HG03066 (cell line): ENCODE measurements around the gene TXNIP.

Source experiments
- ATAC-seq: cut with Tn5 transposase; IDR thresholded peaks from one replicate; pipeline ENCODE4 v1.9.1; 2021; ENCODE audit warnings: low read depth; ENCODE audit not compliant: unreplicated experiment

The TXNIP gene

GRCh38 chr1:145964328-145965118 is 31.9 kb downstream of the TXNIP start, which contains the start of the genes ANKRD34A and POLR3GL:
TSS of gene ANKRD34A (minus strand) at chr1:145964575. CDS start at chr1:145961759, 2,816 bp downstream.
TSS of gene POLR3GL (plus strand) at chr1:145964690. CDS start at chr1:145974866, 10,176 bp downstream.
- ATAC-seq, result peak; percentile 86

DNA sequence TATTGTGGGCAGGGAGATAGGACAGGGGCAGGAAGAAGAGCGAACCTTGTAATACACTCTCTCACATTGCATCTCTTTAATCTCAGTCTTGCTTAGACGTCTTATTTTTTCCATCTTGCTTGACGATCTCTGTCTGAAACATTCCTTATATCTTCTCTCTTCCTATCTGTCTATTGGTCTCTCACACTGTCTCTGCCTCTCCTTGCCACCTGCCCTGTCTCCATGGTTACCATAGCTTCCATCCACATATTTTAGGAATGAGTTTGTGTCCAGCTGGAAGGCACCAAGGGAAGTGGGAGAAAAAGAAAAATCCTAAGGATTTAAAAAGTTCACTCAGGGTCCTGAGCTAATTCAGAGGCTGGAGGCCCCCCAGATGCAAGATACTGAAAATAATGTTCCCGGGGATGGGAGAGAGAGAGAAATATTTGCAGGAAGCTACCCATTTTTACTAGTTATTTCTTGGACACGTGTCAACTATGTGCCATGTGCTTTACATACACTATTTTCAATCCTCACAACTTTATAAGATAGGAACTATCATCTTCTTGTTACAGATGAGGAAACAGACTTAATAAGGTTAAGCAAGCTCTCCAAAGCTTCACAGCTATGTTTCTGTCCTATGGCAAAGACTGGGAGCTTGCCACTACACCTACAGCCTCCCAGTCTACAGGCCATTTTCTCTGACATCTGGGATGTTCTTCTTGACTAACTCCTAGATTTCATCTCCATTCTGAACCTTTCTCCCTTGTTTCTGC is 32.9 kb downstream of the TXNIP start:
- no peak for ATAC-seq

GRCh38 chr1:145962157-145963102 is 33.9 kb downstream of the TXNIP start:
- ATAC-seq, result no peak

DNA sequence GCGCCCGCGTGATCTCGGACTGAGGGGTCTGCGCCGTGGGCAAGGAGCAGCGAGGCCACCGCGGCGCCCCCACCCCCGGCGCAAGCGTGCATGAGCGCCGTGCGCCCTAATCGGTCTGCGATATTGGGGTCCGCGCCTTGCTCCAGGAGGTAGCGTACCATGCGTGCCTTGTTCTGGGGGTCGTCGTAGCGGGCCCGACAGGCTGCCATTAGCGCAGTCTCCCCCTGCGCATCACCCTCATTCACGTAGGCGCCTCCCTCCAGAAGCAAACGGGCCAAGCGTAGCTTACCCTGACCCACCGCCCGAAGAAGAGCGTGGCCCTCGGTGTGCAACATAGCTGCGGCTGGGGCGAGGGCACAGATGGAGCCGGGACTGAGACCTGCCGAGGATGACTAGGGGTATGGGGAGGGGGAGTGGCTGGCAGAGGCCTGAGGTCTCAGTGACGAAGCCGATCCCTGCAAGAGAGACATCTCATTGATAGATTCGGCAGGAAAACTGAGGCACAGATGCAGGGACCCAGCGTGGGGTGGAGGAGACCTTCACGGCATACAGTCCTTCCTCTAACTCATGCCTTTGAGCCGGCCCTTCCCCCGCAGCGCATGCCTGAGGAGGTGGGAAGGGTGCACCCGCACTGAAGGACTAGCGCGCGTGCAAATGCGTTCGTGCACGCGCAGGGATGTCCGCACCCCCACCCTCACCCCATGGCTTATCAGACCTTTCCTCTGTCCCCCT is 34.8 kb downstream of the TXNIP start:
- no peak for ATAC-seq

DNA sequence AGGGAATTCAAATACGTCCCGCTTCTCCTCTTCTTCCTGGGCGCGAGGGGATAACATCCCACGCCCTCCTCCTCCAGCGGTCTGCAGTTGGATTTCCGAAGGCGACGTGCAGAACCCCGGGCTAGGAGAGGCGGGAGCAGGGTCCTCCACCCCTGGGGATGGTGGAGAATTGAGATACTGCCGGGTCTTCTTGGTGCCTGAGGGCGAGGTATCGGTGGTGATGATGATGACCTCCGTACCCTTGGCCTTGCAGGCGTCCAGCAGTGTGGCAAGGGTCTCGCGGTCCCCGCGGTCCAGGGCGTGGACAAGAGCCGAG is 35.3 kb downstream of the TXNIP start:
- ATAC-seq, result no peak

- ATAC-seq, result no peak
Measured at GRCh38 chr1:145960468-145961108, 35.8 kb downstream of the TXNIP start.

DNA sequence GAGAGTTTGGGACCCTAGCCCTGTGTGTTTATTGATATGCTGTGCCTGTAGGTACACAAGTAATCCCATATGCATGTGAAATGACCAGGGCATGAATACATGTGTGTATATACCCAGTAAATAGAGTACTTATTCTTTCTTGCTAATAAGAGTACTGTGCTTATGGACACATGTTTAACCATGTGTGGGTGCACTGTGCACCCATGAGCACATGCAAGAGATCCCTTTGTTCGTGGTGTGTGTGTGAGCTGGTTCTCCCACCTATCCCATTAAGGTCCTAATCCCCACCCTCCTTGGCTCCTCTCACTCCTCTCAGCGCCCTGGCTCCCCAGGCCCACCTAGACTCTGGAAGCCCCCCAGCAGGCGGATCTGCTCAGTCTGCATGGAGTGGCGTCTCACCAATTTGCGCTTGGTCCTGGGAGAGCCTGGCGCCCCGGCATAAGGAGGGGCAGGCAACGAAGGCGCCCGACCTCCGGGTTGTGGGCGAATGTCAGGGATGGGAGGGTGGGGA is 36.4 kb downstream of the TXNIP start:
- ATAC-seq, result no peak

GRCh38 chr1:145959333-145959732 is 37.0 kb downstream of the TXNIP start:
- no peak for ATAC-seq

DNA sequence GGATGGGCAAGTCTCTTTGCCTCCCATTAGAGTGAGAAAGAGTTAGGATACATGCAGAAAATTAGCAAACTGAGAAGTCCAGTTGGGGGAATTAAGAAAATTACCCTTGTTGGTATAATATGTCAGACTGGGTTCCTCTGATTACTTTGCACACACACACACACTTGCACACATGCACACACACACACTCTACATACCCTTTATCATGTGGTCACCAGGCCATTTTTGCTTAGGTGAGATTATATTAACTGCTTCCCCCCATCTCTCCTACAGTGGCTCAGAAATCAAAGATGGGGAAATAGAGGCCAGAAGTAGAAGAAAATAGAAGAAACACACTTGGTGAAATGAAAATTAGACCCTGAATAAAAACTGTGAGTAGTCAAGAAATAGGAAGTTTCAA is 37.6 kb downstream of the TXNIP start:
- ATAC-seq, result no peak

DNA sequence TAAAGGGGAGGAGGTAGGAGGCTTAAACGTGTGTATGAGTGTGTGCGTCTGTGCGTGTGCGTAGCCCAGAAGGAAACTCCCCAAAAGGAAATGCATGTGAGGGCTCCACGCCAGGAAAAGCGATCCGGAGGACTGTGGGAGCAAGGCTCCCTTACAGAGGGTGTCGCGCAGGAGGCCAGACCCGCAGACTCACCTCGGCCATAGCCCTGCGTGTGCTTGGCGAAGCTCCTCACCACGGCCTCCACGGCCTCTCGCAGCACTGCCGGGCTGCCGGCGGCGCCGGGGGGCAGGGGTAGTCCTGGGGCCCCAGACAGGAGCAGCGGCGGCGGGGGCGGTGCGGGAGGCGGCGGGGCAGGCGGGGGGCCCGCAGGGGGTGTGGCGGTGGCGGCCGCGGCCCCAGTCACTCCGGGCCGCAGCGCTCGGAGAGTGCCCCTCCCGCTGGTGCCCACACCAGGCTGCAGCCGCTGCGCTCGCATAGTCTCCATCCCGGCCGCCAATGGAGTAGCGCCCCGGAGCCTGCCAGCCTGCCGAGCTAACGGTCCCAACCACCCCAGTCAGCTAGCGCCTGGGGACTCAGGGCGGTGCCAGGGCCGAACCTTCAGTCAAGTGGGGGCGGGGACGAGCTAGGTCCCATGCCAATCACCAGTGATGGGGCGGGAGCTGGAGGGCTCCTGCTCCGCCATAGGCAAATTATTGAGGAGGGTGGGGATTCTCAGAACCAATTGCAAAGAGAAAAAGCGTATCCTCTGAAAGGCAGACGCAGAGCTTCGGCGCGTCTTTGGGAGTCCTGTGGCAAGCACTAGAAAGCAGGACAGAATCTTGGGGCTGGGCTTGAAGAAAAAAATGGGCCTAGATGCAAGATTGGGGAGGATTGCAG is 38.7 kb downstream of the TXNIP start, which contains the start of gene LIX1L:
Gene LIX1L (minus strand): TSS at position 575 of the 877 bp plus-strand sequence. CDS start 90 bp downstream, at position 485.
- ATAC-seq, result peak; percentile 85

DNA sequence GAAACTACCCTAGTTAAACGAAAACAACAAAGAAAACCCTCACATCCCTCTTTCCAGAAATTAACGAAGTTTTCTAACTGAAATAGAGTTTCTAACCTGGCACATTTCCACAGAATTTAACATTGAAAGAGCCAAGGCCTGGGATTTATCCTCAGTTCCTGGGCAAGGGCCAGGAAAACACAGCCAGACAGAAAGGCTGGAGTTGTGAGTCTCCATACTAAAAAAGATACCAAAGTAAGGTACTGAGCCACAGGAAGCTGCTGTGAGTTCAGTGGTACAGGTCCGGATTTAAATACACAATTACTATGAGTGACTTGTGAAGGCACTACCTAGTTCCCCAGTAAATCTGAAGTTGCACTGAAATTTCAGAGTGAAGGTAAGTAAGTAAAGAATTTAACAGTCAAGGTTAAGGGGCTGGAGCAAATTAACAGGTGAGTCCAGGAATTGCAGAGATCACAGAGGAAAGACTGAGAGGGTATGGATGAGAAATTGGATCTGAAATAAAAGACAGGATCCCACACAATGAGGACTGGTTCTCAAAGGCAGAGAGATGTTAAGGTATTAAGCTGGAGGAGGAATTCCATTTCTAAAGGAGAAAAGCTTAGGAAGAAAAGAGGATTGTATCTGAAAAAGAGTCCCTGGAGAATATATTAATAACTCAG is 39.5 kb downstream of the TXNIP start:
- no peak for ATAC-seq

DNA sequence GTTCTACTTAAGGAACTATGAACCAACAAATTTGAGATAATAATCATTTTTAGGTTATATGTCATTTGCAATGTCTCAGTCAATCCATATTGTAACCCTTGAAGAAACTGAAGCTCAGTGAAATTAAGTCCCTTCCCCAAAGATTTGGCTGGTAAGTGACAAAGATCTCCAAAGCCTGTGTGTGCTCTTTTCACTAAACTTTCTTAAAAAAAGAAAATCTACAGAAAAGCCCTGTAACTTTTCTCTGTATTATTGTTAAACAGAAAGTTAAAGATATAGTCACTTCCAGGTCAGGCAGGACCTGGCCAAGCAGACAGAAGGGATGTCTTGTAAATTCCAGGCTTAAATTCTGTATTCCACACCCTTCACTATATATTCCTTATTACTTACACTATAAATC is 40.0 kb downstream of the TXNIP start:
- no peak for ATAC-seq

DNA sequence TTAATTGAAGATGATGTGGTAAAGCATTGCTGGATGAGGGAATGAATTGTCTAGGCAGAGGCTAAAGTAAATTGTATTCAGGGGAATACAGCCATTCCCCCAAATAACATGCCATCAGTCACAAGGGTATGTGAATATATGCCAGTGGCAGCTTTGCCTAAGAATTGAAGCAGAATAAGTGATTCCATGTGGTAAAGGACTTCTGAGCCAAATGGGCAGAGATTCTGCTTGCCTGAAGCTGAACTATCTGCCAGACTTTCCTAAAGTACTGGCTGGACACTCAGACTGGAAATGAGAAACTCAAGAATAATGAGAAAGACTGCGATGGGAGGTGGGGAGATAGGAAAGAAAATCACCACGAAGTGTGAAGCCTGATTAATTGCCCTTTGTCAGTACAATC is 40.9 kb downstream of the TXNIP start:
- no peak for ATAC-seq

- ATAC-seq, result no peak
Measured at GRCh38 chr1:145953861-145954260, 42.5 kb downstream of the TXNIP start.

GRCh38 chr1:145952903-145953302 is 43.5 kb downstream of the TXNIP start:
- ATAC-seq, result no peak

DNA sequence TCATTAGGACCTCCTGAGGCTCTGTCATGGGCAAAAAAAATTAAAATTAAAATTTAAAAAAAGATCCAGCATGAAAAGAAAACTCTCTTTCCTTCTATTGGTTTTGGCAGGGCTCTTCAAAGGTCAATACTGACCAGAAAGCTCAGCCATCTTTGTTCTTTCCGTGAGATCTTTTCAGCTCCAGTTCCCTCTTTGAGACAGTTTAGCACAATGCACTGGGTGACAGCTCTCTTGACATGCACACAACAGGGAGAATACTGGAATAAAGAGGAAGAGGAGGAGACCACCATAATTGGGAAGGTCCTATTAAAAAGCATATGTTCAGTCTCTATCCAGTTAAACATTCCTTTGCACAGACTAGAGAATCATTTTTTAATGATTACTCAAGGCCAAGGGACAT is 44.9 kb downstream of the TXNIP start:
- ATAC-seq, result no peak

DNA sequence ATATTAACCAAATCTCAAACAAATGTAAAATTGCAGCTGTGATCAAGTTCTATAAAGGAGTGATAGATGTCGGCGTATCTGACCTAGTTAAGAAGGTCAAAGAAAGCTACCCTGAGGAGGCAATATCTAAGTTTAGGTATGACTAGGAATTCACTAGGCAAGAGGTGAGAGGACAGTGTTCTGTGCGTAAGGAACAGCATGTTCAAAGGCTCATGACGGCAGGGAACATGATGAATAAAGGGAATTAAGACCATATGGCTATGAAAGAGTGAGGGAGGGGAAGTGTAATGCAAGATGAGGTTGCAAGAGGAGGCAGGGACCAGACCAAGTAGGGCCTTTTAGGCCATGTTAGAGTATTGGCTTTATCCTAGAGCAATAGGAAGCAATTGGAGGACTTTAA is 47.2 kb downstream of the TXNIP start:
- no peak for ATAC-seq

- no peak for ATAC-seq
Measured at GRCh38 chr1:145947551-145947950, 48.8 kb downstream of the TXNIP start.
